Measurements from ENCODE around the gene IFRD1.

IFRD1 gene

GRCh38 chr7:112453505-112454171, 3.4 kb downstream of the IFRD1 start:
- TF ChIP-seq CTCF (conservative IDR thresholded peaks at IDR 0.05) = no peak
- H3K27ac ChIP-seq = peak overlapping the region; percentile 88

- H3K27ac ChIP-seq = peak overlapping the region; percentile 88
Measured at GRCh38 chr7:112454191-112454590, 3.9 kb downstream of the IFRD1 start.

- H3K27ac ChIP-seq = no peak overlapping the region
- TF ChIP-seq CTCF (conservative IDR thresholded peaks at IDR 0.05) = no peak
Measured at GRCh38 chr7:112459645-112460044, 9.4 kb downstream of the IFRD1 start.

GRCh38 chr7:112462236-112462635, 12.0 kb downstream of the IFRD1 start:
- H3K27ac ChIP-seq = no peak overlapping the region
- TF ChIP-seq CTCF (conservative IDR thresholded peaks at IDR 0.05) = no peak

- TF ChIP-seq CTCF (conservative IDR thresholded peaks at IDR 0.05) = no peak
Measured at GRCh38 chr7:112467867-112468266, 17.6 kb downstream of the IFRD1 start.

GRCh38 chr7:112470194-112470593, 19.9 kb downstream of the IFRD1 start:
- H3K27ac ChIP-seq = no peak overlapping the region
- no peak for TF ChIP-seq CTCF (conservative IDR thresholded peaks at IDR 0.05)

More at GRCh38 chr7:112467867-112468266, 17.6 kb downstream of the IFRD1 start:
- no peak overlapping the region for H3K27ac ChIP-seq

GRCh38 chr7:112476390-112477052, 26.3 kb downstream of the IFRD1 start:
- TF ChIP-seq CTCF (conservative IDR thresholded peaks at IDR 0.05) = no peak

GRCh38 chr7:112481121-112481736, 31.0 kb downstream of the IFRD1 start:
- peak overlapping the region; percentile 8; the same call in 1 of the 2 replicates for H3K27ac ChIP-seq
- TF ChIP-seq CTCF (conservative IDR thresholded peaks at IDR 0.05) = no peak

More at GRCh38 chr7:112476390-112477052, 26.3 kb downstream of the IFRD1 start:
- no peak overlapping the region for H3K27ac ChIP-seq

Measured in VCaP (cell line).